Progenitor cell of endocrine pancreas (in vitro differentiated cells): Measurements from ENCODE around the gene REG4. TPM values are rescaled to one million over a fixed set of nuclear protein-coding genes. Genes with fewer than 3 reads are reported as not detected.

ENCODE experiments used
- DNase-seq: peaks from one replicate; pipeline ENCODE4 v3.0.0; 2021; ENCODE audit warnings: low spot score; ENCODE audit not compliant: unreplicated experiment
- H3K27ac Mint-ChIP-seq: 2 replicates; pipeline ENCODE4 v1.8.0; 2021; ENCODE audit warnings: mild to moderate bottlenecking, moderate library complexity, mixed read lengths
- H3K27me3 Mint-ChIP-seq: 2 replicates; pipeline ENCODE4 v1.8.0; 2021; ENCODE audit warnings: mixed read lengths
- H3K36me3 Mint-ChIP-seq: 2 replicates; pipeline ENCODE4 v1.8.0; 2022; ENCODE audit warnings: mixed read lengths; ENCODE audit not compliant: insufficient read depth
- H3K4me1 Mint-ChIP-seq: 2 replicates; pipeline ENCODE4 v1.8.0; 2021; ENCODE audit warnings: low read depth, mixed read lengths
- H3K4me3 Mint-ChIP-seq: 2 replicates; pipeline ENCODE4 v1.8.0; 2021; ENCODE audit warnings: low read depth, mild to moderate bottlenecking, moderate library complexity, mixed read lengths
- H3K9me3 Mint-ChIP-seq: 2 replicates; pipeline ENCODE4 v1.8.0; 2021; ENCODE audit warnings: low read depth, mixed read lengths
- total RNA-seq: library from RNA; stranded (reverse); gene quantifications from 2 replicates; pipeline ENCODE4 v1.2.1, GENCODE V29; 2021
- TF ChIP-seq, protein P1 (sequence below): fragments of 200-600 bp; sonication (generic); IDR thresholded peaks from one replicate; pipeline ENCODE4 v1.5.0; 2021; ENCODE audit warnings: antibody characterized with exemption, mild to moderate bottlenecking; ENCODE audit not compliant: unreplicated experiment

The REG4 gene
- total RNA-seq, 1 donor from 2014 or later = 0.67 TPM

GRCh38 chr1:119806489-119806888 lies 4.8 kb downstream of the REG4 start:
- TF ChIP-seq, protein P1, sequence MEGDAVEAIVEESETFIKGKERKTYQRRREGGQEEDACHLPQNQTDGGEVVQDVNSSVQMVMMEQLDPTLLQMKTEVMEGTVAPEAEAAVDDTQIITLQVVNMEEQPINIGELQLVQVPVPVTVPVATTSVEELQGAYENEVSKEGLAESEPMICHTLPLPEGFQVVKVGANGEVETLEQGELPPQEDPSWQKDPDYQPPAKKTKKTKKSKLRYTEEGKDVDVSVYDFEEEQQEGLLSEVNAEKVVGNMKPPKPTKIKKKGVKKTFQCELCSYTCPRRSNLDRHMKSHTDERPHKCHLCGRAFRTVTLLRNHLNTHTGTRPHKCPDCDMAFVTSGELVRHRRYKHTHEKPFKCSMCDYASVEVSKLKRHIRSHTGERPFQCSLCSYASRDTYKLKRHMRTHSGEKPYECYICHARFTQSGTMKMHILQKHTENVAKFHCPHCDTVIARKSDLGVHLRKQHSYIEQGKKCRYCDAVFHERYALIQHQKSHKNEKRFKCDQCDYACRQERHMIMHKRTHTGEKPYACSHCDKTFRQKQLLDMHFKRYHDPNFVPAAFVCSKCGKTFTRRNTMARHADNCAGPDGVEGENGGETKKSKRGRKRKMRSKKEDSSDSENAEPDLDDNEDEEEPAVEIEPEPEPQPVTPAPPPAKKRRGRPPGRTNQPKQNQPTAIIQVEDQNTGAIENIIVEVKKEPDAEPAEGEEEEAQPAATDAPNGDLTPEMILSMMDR = no peak
- Mint-ChIP-seq H3K9me3 (no peaks in the 10 kb centered on the region), H3K27ac (no peak overlapping the region), H3K36me3 (no peaks in the 10 kb centered on the region), H3K4me1 (peaks cover 27% of the 10 kb centered on the region), H3K27me3 (no peaks in the 10 kb centered on the region), H3K4me3 (no peak overlapping the region)
- DNase-seq = no peak

- Mint-ChIP-seq H3K27ac (no peak overlapping the region), H3K36me3 (no peaks in the 10 kb centered on the region), H3K4me1 (peaks cover 21% of the 10 kb centered on the region), H3K4me3 (no peak overlapping the region), H3K27me3 (no peaks in the 10 kb centered on the region), H3K9me3 (no peaks in the 10 kb centered on the region)
- no peak for DNase-seq
- TF ChIP-seq, protein P1 = no peak
Measured at GRCh38 chr1:119805746-119806145, 5.5 kb downstream of the REG4 start.

GRCh38 chr1:119805247-119805646 lies 6.0 kb downstream of the REG4 start:
- peaks cover 21% of the 10 kb centered on the region for H3K4me1 Mint-ChIP-seq

DNA sequence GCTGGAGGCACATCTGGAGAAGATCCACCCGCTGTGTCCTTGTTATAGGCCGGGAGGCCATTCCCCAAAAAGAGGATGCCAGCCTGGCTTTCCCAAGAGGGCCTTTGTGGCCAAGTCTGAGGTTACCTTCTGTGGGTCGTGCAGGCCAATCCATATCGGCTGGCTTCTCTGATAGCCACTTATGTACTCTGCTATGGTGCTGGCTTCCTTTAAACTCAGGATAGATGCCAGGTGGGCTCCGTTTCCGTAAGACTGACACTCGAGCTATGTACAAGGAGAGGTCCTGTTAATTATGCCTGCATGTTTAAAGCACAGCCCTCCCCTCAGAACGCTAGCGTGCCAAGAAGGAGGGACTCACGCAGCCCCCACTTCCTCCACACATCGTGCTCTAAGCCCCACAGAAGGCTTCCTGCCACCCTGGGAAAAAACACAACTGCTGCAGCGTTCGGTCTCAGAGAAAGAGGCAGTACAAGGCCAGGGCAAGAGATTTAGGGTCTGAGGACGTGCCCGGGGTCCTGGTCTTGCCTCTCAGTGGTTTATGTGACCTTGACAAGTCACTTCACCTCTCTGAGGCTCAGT lies 11.6 kb downstream of the REG4 start:
- H3K27me3 Mint-ChIP-seq = no peaks in the 10 kb centered on the region
- H3K36me3 Mint-ChIP-seq = no peaks in the 10 kb centered on the region
- H3K9me3 Mint-ChIP-seq = no peaks in the 10 kb centered on the region
- no peak overlapping the region for H3K27ac Mint-ChIP-seq
- TF ChIP-seq, protein P1 = no peak
- no peak for DNase-seq
- peaks cover 26% of the 10 kb centered on the region for H3K4me1 Mint-ChIP-seq
- H3K4me3 Mint-ChIP-seq = no peak overlapping the region

More at GRCh38 chr1:119805247-119805646, 6.0 kb downstream of the REG4 start:
- Mint-ChIP-seq H3K4me3 (no peak overlapping the region), H3K9me3 (no peaks in the 10 kb centered on the region), H3K36me3 (no peaks in the 10 kb centered on the region), H3K27ac (no peak overlapping the region), H3K27me3 (no peaks in the 10 kb centered on the region)
- TF ChIP-seq, protein P1 = no peak
- DNase-seq = no peak

- TF ChIP-seq, protein P1 = no peak
- Mint-ChIP-seq H3K36me3 (no peaks in the 10 kb centered on the region), H3K9me3 (no peaks in the 10 kb centered on the region), H3K27ac (no peak overlapping the region), H3K4me1 (peaks cover 24% of the 10 kb centered on the region), H3K4me3 (no peak overlapping the region), H3K27me3 (no peaks in the 10 kb centered on the region)
- no peak for DNase-seq
Measured at GRCh38 chr1:119799003-119799402, 12.3 kb downstream of the REG4 start.
